Astrocyte (in vitro differentiated cells and primary cell): ENCODE results near the gene AVPR2. TPM values are rescaled to one million over a fixed set of nuclear protein-coding genes. Genes with fewer than 3 reads are reported as not detected.

ENCODE experiments used
- DNase-seq: peaks from one replicate; pipeline ENCODE4 v3.0.0-alpha.2; 2010; ENCODE audit warnings: low read depth
- FAIRE-seq: peaks from 2 replicates; lab custom pipeline; 2011; peaks lifted over from hg19 to GRCh38; lab: Jason Lieb, UNC
- H2AFZ ChIP-seq: 2 replicates; pipeline ENCODE4 v1.6.0; 2012; ENCODE audit warnings: low read depth, low read length, inconsistent platforms
- H3K27ac ChIP-seq: 2 replicates; pipeline ENCODE4 v1.5.1; 2011; ENCODE audit warnings: low read depth, low read length, inconsistent platforms
- H3K27me3 ChIP-seq: 2 replicates; pipeline ENCODE4 v1.6.0; 2011; ENCODE audit warnings: low read length, inconsistent platforms; ENCODE audit not compliant: insufficient read depth
- H3K36me3 ChIP-seq: 2 replicates; pipeline ENCODE4 v1.5.1; 2011; ENCODE audit warnings: low read length, inconsistent platforms; ENCODE audit not compliant: insufficient read depth
- H3K4me1 ChIP-seq: 2 replicates; pipeline ENCODE4 v1.5.1; 2011; ENCODE audit warnings: low read length, inconsistent platforms; ENCODE audit not compliant: insufficient read depth
- H3K4me2 ChIP-seq: 2 replicates; pipeline ENCODE4 v1.6.0; 2012; ENCODE audit warnings: low read length, inconsistent platforms
- H3K4me3 ChIP-seq: 2 replicates; pipeline ENCODE4 v1.5.1; 2011; ENCODE audit warnings: low read depth, mild to moderate bottlenecking, low read length, inconsistent platforms; ENCODE audit not compliant: insufficient read depth
- H3K79me2 ChIP-seq: 2 replicates; pipeline ENCODE4 v1.6.0; 2012; ENCODE audit warnings: mild to moderate bottlenecking, low read length, inconsistent platforms; ENCODE audit not compliant: insufficient read depth
- H3K9ac ChIP-seq: 2 replicates; pipeline ENCODE4 v1.6.0; 2012; ENCODE audit warnings: mild to moderate bottlenecking, low read length, inconsistent platforms
- H3K9me3 ChIP-seq: 2 replicates; pipeline ENCODE4 v1.5.1; 2012; ENCODE audit warnings: low read depth, mild to moderate bottlenecking, low read length, inconsistent platforms; ENCODE audit not compliant: insufficient read depth
- H4K20me1 ChIP-seq: 2 replicates; pipeline ENCODE4 v1.6.0; 2012; ENCODE audit warnings: low read length, inconsistent platforms; ENCODE audit not compliant: insufficient read depth
- H3K27ac Mint-ChIP-seq: one replicate; pipeline ENCODE4 v1.8.0; 2021; ENCODE audit warnings: mild to moderate bottlenecking, mixed read lengths; ENCODE audit not compliant: unreplicated experiment
- H3K27me3 Mint-ChIP-seq: one replicate; pipeline ENCODE4 v1.8.0; 2021; ENCODE audit warnings: low read depth, mixed read lengths; ENCODE audit not compliant: unreplicated experiment
- H3K36me3 Mint-ChIP-seq: one replicate; pipeline ENCODE4 v1.8.0; 2021; ENCODE audit warnings: low read depth, mixed read lengths; ENCODE audit not compliant: unreplicated experiment
- H3K4me1 Mint-ChIP-seq: one replicate; pipeline ENCODE4 v1.8.0; 2021; ENCODE audit warnings: low read depth, mixed read lengths; ENCODE audit not compliant: unreplicated experiment
- H3K4me3 Mint-ChIP-seq: one replicate; pipeline ENCODE4 v1.8.0; 2021; ENCODE audit warnings: mild to moderate bottlenecking, moderate library complexity, mixed read lengths; ENCODE audit not compliant: unreplicated experiment
- H3K9me3 Mint-ChIP-seq: one replicate; pipeline ENCODE4 v1.8.0; 2021; ENCODE audit warnings: mild to moderate bottlenecking, mixed read lengths; ENCODE audit not compliant: unreplicated experiment
- EZH2 ChIP-seq: IDR thresholded peaks from 2 replicates; pipeline ENCODE4 v1.6.1; 2012; ENCODE audit warnings: mild to moderate bottlenecking, low read length, inconsistent platforms; ENCODE audit not compliant: insufficient read depth
- total RNA-seq: library from RNA; stranded (reverse); gene quantifications from 2 replicates; pipeline ENCODE4 v1.2.1, GENCODE V29; 2021
- TF ChIP-seq, protein P1 (sequence below): IDR thresholded peaks from 2 replicates; pipeline ENCODE4 v1.5.1; 2011; ENCODE audit warnings: low read depth, mild to moderate bottlenecking, inconsistent platforms, low read length, moderate library complexity; ENCODE audit not compliant: insufficient read depth

Gene AVPR2
- total RNA-seq, 1 donor from 2014 or later: not detected

DNA sequence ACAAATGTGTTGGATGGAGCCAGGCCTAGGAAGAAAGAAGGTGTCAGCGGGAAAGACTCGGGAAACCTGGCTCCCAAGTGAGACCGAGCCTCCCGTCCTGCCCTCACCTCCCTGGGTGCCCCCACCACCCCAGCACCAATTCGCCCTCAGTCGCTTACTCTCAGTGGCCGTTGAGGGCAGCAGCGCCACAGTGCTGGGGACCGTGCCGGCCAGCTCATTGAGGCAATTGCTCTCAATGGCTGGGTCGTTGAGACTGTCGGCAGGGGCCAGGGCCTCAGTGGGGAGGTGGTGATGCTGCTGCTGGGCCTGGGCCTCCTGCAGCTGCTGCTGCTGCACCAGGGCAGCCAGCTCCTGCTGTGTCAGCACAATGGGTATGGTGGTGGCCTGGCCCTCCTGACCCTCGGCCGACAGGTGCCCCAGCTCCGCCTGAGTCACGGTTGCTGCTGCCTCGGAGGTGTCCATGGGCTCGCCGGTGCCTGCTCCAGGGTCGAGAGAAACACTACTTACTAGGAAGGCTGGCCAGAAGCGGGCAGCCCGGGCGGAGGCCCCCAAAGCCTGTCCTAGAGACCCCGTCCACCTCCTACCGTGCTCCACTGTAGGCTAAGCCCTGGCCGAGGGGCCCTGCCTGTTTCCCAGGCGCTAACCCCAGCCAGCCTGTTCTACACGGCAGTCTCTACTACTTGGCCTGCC, 47.4 kb downstream of the AVPR2 start:
- Histone ChIP-seq H2AFZ (no peak overlapping the region), H3K79me2 (peaks cover 7% of the 10 kb centered on the region), H4K20me1 (no peaks in the 10 kb centered on the region), H3K9ac (no peak overlapping the region), H3K4me3 (no peak overlapping the region), H3K27ac (no peak overlapping the region), H3K4me1 (peaks cover 4% of the 10 kb centered on the region), H3K9me3 (no peaks in the 10 kb centered on the region), H3K4me2 (no peak overlapping the region), H3K27me3 (no peaks in the 10 kb centered on the region), H3K36me3 (peaks cover 3% of the 10 kb centered on the region)
- Mint-ChIP-seq H3K27ac (no peak overlapping the region), H3K27me3 (no peaks in the 10 kb centered on the region), H3K9me3 (no peaks in the 10 kb centered on the region), H3K4me3 (no peak overlapping the region), H3K36me3 (peaks cover 2% of the 10 kb centered on the region), H3K4me1 (peaks cover 5% of the 10 kb centered on the region)
- no peak for FAIRE-seq
- DNase-seq: no peak
- no peak for TF ChIP-seq EZH2
- TF ChIP-seq, protein P1, sequence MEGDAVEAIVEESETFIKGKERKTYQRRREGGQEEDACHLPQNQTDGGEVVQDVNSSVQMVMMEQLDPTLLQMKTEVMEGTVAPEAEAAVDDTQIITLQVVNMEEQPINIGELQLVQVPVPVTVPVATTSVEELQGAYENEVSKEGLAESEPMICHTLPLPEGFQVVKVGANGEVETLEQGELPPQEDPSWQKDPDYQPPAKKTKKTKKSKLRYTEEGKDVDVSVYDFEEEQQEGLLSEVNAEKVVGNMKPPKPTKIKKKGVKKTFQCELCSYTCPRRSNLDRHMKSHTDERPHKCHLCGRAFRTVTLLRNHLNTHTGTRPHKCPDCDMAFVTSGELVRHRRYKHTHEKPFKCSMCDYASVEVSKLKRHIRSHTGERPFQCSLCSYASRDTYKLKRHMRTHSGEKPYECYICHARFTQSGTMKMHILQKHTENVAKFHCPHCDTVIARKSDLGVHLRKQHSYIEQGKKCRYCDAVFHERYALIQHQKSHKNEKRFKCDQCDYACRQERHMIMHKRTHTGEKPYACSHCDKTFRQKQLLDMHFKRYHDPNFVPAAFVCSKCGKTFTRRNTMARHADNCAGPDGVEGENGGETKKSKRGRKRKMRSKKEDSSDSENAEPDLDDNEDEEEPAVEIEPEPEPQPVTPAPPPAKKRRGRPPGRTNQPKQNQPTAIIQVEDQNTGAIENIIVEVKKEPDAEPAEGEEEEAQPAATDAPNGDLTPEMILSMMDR: no peak

DNA sequence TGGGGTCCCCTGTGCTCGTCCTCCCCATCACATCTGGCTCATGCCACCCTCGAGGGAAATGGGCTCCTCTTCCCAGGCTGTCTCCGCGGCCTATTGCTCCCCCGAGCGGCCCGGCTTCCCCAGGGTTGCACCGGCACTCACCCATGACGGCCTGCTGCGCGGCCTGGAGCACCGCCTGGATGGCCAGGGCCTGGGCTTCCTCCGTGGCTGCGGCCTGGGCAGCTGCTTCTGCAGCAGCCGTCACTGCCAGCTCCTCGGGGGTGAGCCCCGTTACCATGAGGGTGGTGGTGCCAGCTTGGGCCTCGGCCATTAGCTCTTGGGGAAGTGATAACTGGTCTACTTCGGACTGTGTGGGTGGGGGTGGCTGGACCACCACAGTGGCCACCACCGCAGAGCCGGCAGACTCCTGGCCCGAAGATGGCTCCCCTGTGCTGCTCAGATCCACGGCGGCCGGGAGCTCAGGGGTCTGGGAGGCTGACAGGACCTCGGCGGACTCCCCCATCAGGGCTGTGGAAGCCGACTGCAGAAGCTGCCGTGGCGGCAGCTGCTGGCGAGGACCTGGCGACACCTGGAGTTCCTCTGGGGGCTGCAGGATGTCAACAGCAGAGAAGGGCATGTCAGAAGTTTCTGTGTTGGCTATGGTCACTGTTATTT, 48.0 kb downstream of the AVPR2 start:
- H3K36me3 ChIP-seq: peaks cover 3% of the 10 kb centered on the region
- H3K27ac Mint-ChIP-seq: no peak overlapping the region

More for the DNA sequence above, 48.0 kb downstream of the AVPR2 start:
- Mint-ChIP-seq H3K27me3 (no peaks in the 10 kb centered on the region), H3K4me1 (peaks cover 3% of the 10 kb centered on the region), H3K36me3 (peaks cover 3% of the 10 kb centered on the region), H3K9me3 (no peaks in the 10 kb centered on the region), H3K4me3 (no peak overlapping the region)
- Histone ChIP-seq H3K9ac (peak overlapping the region; percentile 35), H3K79me2 (peaks cover 7% of the 10 kb centered on the region), H4K20me1 (no peaks in the 10 kb centered on the region), H3K4me2 (no peak overlapping the region), H3K4me1 (peaks cover 4% of the 10 kb centered on the region), H3K4me3 (no peak overlapping the region), H3K9me3 (no peaks in the 10 kb centered on the region), H2AFZ (no peak overlapping the region), H3K27me3 (no peaks in the 10 kb centered on the region), H3K27ac (no peak overlapping the region)
- no peak for FAIRE-seq
- TF ChIP-seq, protein P1: no peak
- TF ChIP-seq EZH2: no peak
- no peak for DNase-seq
